ENCODE measurements around the gene NPIPB12. TPM values are rescaled to one million over a fixed set of nuclear protein-coding genes. Genes with fewer than 3 reads are reported as not detected.
"Not testable (repeated sequence)": the region's sequence is repeated elsewhere in the genome, so short reads cannot be mapped to it uniquely, and the experiment has no call there.

Gene NPIPB12
- 10 to 100 TPM; 14.5 to 64.5 (median 43.6) TPM for polyA plus RNA-seq (ENCODE audit: insufficient read length in 4 of 4)

- DNase-seq (ENCODE audit: low read depth in 4 of 4, low spot score in 3 of 4): not testable (repeated sequence)
These were observed at the start of gene NPIPB12 for GRCh38 chr16:29506308-29506707. NPIPB12 (minus strand) TSS chr16:29506408.

- DNase-seq (ENCODE audit: low read depth in 4 of 4, low spot score in 3 of 4): not testable (repeated sequence)
These were observed 15.3 kb upstream of the NPIPB12 start for GRCh38 chr16:29521520-29521919.

GRCh38 chr16:29482276-29482675 is 23.9 kb downstream of the NPIPB12 start:
- DNase-seq (ENCODE audit: low read depth in 4 of 4, low spot score in 3 of 4): not testable (repeated sequence)

GRCh38 chr16:29472065-29472464 is 34.1 kb downstream of the NPIPB12 start:
- DNase-seq (ENCODE audit: low read depth in 4 of 4, low spot score in 3 of 4): not testable (repeated sequence)

GRCh38 chr16:29469660-29470059 is 36.5 kb downstream of the NPIPB12 start:
- not testable (repeated sequence) for DNase-seq (ENCODE audit: low read depth in 4 of 4, low spot score in 3 of 4)

GRCh38 chr16:29467654-29468366 is 38.4 kb downstream of the NPIPB12 start:
- DNase-seq (ENCODE audit: low read depth in 4 of 4, low spot score in 3 of 4): not testable (repeated sequence)

- DNase-seq (ENCODE audit: low read depth in 4 of 4, low spot score in 3 of 4): not testable (repeated sequence)
These were observed 39.3 kb downstream of the NPIPB12 start for GRCh38 chr16:29466904-29467303.

GRCh38 chr16:29465985-29466824 is 40.0 kb downstream of the NPIPB12 start:
- not testable (repeated sequence) for DNase-seq (ENCODE audit: low read depth in 4 of 4, low spot score in 3 of 4)

GRCh38 chr16:29460647-29461030 is 45.6 kb downstream of the NPIPB12 start:
- not testable (repeated sequence) for DNase-seq (ENCODE audit: low read depth in 4 of 4, low spot score in 3 of 4)

- not testable (repeated sequence) for DNase-seq (ENCODE audit: low read depth in 4 of 4, low spot score in 3 of 4)
These were observed 46.2 kb downstream of the NPIPB12 start, which contains the start of gene SULT1A4 for GRCh38 chr16:29459706-29460646. SULT1A4 (plus strand) TSS chr16:29459913; CDS start chr16:29461386, 1,473 bp downstream.

- DNase-seq (ENCODE audit: low read depth in 4 of 4, low spot score in 3 of 4): not testable (repeated sequence)
These were observed 48.5 kb downstream of the NPIPB12 start for GRCh38 chr16:29457660-29458059.

- not testable (repeated sequence) for DNase-seq (ENCODE audit: low read depth in 4 of 4, low spot score in 3 of 4)
These were observed 51.4 kb downstream of the NPIPB12 start for GRCh38 chr16:29454828-29455227.

- DNase-seq (ENCODE audit: low read depth in 4 of 4, low spot score in 3 of 4): not testable (repeated sequence)
These were observed 51.9 kb downstream of the NPIPB12 start, which contains the start of the genes BOLA2 and SLX1B for GRCh38 chr16:29454269-29454668. BOLA2 (minus strand) TSS chr16:29454351; CDS start chr16:29454253, 98 bp downstream. SLX1B (plus strand) TSS chr16:29454533.

GRCh38 chr16:29453754-29454153 is 52.5 kb downstream of the NPIPB12 start:
- not testable (repeated sequence) for DNase-seq (ENCODE audit: low read depth in 4 of 4, low spot score in 3 of 4)

Other genes starting within 250 kb of the NPIPB12 start
- gene NPIPB11, start 99.7 kb downstream of the NPIPB12 start, polyA plus RNA-seq (ENCODE audit: insufficient read length in 4 of 4): 1 to 10 TPM in 3 of 4 donors, under 1 TPM in 1; 0.67 to 2.2 (median 1.9) TPM
- 10 to 100 TPM in 1 of 4 donors, 1 to 10 TPM in 3; 4.7 to 14.3 (median 6.8) TPM for gene BOLA2, start 52.1 kb downstream of the NPIPB12 start, polyA plus RNA-seq (ENCODE audit: insufficient read length in 4 of 4)
- 10 to 100 TPM in 1 of 4 donors, 1 to 10 TPM in 3; 3.3 to 16.7 (median 6.8) TPM for gene SLX1B, start 51.9 kb downstream of the NPIPB12 start, polyA plus RNA-seq (ENCODE audit: insufficient read length in 4 of 4)
- 10 to 100 TPM; 14.6 to 28.3 (median 17.1) TPM for gene SULT1A4, start 46.5 kb downstream of the NPIPB12 start, polyA plus RNA-seq (ENCODE audit: insufficient read length in 4 of 4)
- 1 to 10 TPM; 2.0 to 3.4 (median 2.4) TPM for gene SPN, start 156.8 kb upstream of the NPIPB12 start, polyA plus RNA-seq (ENCODE audit: insufficient read length in 4 of 4)
- 100 to 1,000 TPM in 3 of 4 donors, 10 to 100 TPM in 1; 89.1 to 190 (median 133) TPM for gene QPRT, start 172.8 kb upstream of the NPIPB12 start, polyA plus RNA-seq (ENCODE audit: insufficient read length in 4 of 4)
- gene C16orf54, start 239.6 kb upstream of the NPIPB12 start, polyA plus RNA-seq (ENCODE audit: insufficient read length in 4 of 4): under 1 TPM; 0.16 to 0.42 (median 0.26) TPM